HEK293T (cell line): ENCODE data around the gene VN1R4.
"Not testable (repeated sequence)": the region's sequence is repeated elsewhere in the genome, so short reads cannot be mapped to it uniquely, and the experiment has no call there.

Experiments
- CTCF ChIA-PET: fragments of 350-600 bp; formaldehyde crosslinking; extraction: SDS; loops from one replicate; lab custom pipeline; 2021; ENCODE audit warnings: antibody characterized with exemption, inconsistent platforms; lab: Yijun Ruan, JAX
- POLR2A ChIA-PET: fragments of 350-600 bp; formaldehyde crosslinking; extraction: SDS; loops from one replicate; lab custom pipeline; 2020; ENCODE audit warnings: antibody characterized with exemption, inconsistent platforms; lab: Yijun Ruan, JAX
- DNase-seq: peaks from one replicate; pipeline ENCODE4 v3.0.0; 2012; ENCODE audit warnings: mixed read lengths; ENCODE audit errors: extremely low spot score
- ARNT ChIP-seq: fragments of 450-650 bp; IDR thresholded peaks from 2 replicates; pipeline ENCODE4 v1.6.1; 2017; ENCODE audit warnings: mild to moderate bottlenecking
- BHLHE40 ChIP-seq: fragments of 450-650 bp; IDR thresholded peaks from 2 replicates; pipeline ENCODE4 v1.6.1; 2016; ENCODE audit warnings: mild to moderate bottlenecking, moderate library complexity, borderline replicate concordance
- CTBP1 ChIP-seq: fragments of 450-650 bp; IDR thresholded peaks from 2 replicates; pipeline ENCODE4 v1.6.1; 2016; ENCODE audit warnings: borderline replicate concordance
- ELF4 ChIP-seq: fragments of 450-650 bp; IDR thresholded peaks from 2 replicates; pipeline ENCODE4 v1.6.1; 2017; ENCODE audit warnings: antibody characterized with exemption
- FOXA1 ChIP-seq: fragments of 450-650 bp; IDR thresholded peaks from 2 replicates; pipeline ENCODE4 v1.6.1; 2016; ENCODE audit warnings: mild to moderate bottlenecking
- FOXK2 ChIP-seq: fragments of 450-650 bp; IDR thresholded peaks from 2 replicates; pipeline ENCODE4 v1.6.1; 2016; ENCODE audit warnings: mild to moderate bottlenecking
- FOXM1 ChIP-seq: fragments of 450-650 bp; IDR thresholded peaks from 2 replicates; pipeline ENCODE4 v1.6.1; 2017; ENCODE audit warnings: mild to moderate bottlenecking, borderline replicate concordance
- HDGF ChIP-seq: fragments of 450-650 bp; IDR thresholded peaks from 2 replicates; pipeline ENCODE4 v1.6.1; 2017; ENCODE audit warnings: antibody characterized with exemption, borderline replicate concordance
- L3MBTL2 ChIP-seq: fragments of 450-650 bp; conservative IDR thresholded peaks from 2 replicates; pipeline ENCODE4 v1.6.1; 2016; ENCODE audit warnings: mild to moderate bottlenecking
- LEF1 ChIP-seq: fragments of 450-650 bp; IDR thresholded peaks from 2 replicates; pipeline ENCODE4 v1.6.1; 2017; ENCODE audit warnings: mild to moderate bottlenecking, borderline replicate concordance
- NFRKB ChIP-seq: fragments of 450-650 bp; IDR thresholded peaks from 2 replicates; pipeline ENCODE4 v1.6.1; 2016; ENCODE audit warnings: mild to moderate bottlenecking, moderate library complexity
- SP1 ChIP-seq: fragments of 450-650 bp; IDR thresholded peaks from 2 replicates; pipeline ENCODE4 v1.6.1; 2017
- SUZ12 ChIP-seq: fragments of 450-650 bp; IDR thresholded peaks from 2 replicates; pipeline ENCODE4 v1.6.1; 2016; ENCODE audit warnings: mild to moderate bottlenecking
- TARDBP ChIP-seq: fragments of 450-650 bp; IDR thresholded peaks from 2 replicates; pipeline ENCODE4 v1.6.1; 2016
- ZNF384 ChIP-seq: fragments of 450-650 bp; IDR thresholded peaks from 2 replicates; pipeline ENCODE4 v1.6.1; 2016
- TF ChIP-seq, protein P1 (sequence below): fragments of 450-650 bp; IDR thresholded peaks from 2 replicates; pipeline ENCODE4 v1.6.1; 2016

Gene VN1R4, protein sequence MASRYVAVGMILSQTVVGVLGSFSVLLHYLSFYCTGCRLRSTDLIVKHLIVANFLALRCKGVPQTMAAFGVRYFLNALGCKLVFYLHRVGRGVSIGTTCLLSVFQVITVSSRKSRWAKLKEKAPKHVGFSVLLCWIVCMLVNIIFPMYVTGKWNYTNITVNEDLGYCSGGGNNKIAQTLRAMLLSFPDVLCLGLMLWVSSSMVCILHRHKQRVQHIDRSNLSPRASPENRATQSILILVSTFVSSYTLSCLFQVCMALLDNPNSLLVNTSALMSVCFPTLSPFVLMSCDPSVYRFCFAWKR

DNA sequence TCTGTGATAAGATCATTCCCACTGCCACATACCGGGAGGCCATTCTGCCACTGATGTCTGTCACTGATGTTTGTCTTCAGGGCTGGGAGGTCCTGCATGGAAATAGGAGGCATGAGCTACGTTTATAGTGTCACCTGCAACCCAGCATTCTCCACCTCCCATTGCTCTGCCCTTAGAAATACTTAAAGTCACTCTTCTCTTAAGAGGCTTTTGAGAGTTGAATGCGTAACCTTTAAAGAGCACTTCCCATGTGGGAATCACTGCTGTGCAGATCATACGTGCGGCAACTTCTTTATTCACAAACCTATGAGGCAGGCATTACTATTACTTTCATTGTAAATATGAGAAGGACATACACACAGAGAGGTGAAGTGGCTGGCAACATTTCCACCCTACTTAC lies at the start of gene VN1R4:
Gene VN1R4 (minus strand): TSS at position 101 of the 400 bp plus-strand sequence. CDS start 58 bp downstream, at position 43.
- DNase-seq, POLR2A ChIA-PET, CTCF ChIA-PET: not testable (repeated sequence)

DNA sequence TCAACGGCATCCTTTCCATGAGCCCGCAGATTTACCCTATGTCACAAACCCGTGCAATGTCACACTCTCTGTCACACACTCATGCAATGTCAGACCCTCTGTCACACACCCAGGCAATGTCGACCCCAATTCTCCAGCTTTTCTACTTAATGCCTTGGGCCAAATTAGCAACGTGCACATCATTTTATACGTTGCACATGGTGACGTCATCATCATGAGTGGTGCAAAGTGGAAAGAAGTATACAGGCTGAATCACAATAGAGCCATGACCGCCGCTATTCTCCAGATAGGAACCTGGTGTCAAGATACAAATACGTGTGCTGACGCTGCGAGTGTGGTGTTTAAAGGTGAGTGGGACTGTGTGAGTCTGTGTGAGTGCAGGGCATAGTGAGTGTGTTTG lies 44.4 kb upstream of the VN1R4 start:
- POLR2A ChIA-PET, result no interaction called here
- CTCF ChIA-PET, result no interaction called here
- no peak for TF ChIP-seq FOXA1
- TF ChIP-seq FOXK2, result no peak
- no peak for TF ChIP-seq ELF4
- no peak for TF ChIP-seq L3MBTL2
- TF ChIP-seq SP1, result no peak
- no peak for TF ChIP-seq NFRKB
- TF ChIP-seq, protein P1, sequence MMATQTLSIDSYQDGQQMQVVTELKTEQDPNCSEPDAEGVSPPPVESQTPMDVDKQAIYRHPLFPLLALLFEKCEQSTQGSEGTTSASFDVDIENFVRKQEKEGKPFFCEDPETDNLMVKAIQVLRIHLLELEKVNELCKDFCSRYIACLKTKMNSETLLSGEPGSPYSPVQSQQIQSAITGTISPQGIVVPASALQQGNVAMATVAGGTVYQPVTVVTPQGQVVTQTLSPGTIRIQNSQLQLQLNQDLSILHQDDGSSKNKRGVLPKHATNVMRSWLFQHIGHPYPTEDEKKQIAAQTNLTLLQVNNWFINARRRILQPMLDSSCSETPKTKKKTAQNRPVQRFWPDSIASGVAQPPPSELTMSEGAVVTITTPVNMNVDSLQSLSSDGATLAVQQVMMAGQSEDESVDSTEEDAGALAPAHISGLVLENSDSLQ, result no peak
- TF ChIP-seq ARNT, result no peak
- TF ChIP-seq ZNF384, result no peak
- no peak for TF ChIP-seq SUZ12
- no peak for TF ChIP-seq HDGF
- no peak for DNase-seq

DNA sequence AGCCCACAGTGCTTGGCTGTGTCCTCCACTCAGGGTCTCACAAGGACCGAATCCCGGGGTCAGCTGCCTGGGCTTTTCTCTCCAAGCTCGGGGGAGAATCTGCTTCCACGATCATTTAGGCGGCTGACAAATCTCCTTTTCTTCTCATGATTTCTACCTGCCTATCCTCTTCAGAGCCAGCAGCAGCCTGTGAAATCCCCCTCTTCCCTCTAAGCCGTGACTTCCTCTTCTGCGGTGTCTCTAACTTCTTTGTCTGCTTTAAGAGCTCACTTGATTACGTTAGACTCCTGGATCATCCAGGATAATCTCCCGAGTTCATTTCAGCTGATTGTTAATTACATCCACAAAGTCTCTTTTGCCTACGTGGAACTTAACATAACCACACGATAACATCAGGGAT lies 43.5 kb upstream of the VN1R4 start:
- CTCF ChIA-PET, result no interaction called here
- POLR2A ChIA-PET, result no interaction called here
- no peak for DNase-seq
- TF ChIP-seq FOXA1 (no peak), TARDBP (no peak), ELF4 (no peak), NFRKB (no peak), FOXK2 (no peak), HDGF (no peak), ZNF384 (no peak), BHLHE40 (no peak), CTBP1 (no peak)

DNA sequence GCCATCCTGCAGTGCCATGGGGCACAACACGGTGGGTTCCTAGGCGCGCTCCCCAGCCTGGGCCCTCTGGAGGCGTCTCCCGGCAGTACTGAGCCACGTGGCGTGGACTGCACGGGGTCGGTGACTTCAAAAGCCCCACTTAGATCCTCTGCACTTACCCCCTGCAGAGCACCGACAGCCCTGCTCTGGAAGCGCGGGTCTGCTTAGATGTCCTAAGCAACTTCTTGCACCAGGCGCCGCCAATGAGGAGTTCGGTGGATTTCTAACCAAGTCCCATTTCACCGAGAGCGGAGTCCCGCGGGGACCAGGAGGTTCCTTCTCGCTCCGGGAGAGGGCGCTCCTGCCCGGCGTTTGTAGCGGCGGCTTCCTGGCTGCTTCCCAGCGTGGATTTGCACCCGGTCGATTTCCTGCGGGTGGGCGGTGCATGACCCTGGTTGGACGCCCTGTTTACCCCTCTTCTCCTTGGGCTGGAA lies 40.9 kb upstream of the VN1R4 start:
- no peak for TF ChIP-seq ZNF384
- TF ChIP-seq HDGF, result no peak
- no peak for TF ChIP-seq FOXA1
- TF ChIP-seq ELF4, result no peak
- no peak for TF ChIP-seq TARDBP
- TF ChIP-seq SP1, result no peak
- TF ChIP-seq LEF1, result no peak
- no peak for TF ChIP-seq ARNT
- TF ChIP-seq, protein P1, result no peak
- no peak for TF ChIP-seq SUZ12
- POLR2A ChIA-PET, result no interaction called here
- CTCF ChIA-PET, result no interaction called here
- no peak for DNase-seq

DNA sequence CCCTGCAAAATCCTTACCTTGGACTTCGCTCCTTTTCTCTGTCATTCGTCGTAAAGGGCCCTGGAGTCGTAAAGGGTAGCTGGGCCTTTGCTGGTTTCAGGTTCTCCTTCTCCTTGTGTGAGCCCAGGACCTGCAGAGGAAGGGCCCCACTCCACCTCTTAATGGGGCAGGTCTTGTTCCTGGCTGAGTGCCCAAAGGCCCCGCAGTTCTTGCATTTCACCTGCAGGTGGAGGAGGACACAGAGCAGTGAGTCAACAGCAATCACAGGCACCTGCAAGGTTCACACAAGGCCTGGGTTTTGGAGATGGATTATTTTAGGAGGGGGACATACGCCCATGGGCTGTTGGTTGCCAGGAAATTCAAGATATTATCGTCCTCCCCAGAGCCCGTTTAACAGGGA lies 33.8 kb upstream of the VN1R4 start:
- CTCF ChIA-PET, POLR2A ChIA-PET, DNase-seq: not testable (repeated sequence)

DNA sequence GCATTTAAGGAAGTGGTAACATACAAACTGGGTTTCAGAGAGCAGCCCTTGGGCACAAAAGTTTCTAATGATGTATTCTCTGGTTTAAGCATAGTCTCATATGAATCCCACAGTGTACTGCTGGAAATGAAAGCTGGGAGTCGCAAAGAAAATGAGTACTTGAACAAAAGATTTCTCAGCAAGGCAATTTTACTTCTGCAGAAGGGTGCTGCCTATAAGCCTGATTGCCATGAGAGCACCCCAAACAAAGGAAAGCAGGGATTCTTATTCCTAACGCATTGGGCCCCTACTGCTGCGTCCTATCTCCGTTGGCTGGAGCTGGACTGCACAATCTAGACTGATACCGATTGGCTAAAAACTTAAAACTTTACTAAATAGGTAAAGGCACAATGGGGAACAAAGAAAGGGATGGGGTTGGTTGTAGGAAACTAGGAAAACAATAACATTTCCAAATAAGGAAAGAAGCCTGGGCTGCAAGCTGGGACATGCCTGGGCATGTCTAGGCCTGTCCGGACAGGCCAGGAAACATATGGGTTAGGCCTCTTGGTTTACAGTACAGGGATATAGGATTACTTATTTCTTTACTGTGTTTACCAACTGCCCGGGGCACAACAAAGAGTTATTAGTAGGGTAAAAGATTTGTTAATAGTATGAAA lies 27.4 kb upstream of the VN1R4 start:
- ChIA-PET CTCF (no interaction called here), POLR2A (no interaction called here)
- TF ChIP-seq TARDBP (no peak), BHLHE40 (no peak), ZNF384 (no peak), HDGF (no peak)
- no peak for DNase-seq

DNA sequence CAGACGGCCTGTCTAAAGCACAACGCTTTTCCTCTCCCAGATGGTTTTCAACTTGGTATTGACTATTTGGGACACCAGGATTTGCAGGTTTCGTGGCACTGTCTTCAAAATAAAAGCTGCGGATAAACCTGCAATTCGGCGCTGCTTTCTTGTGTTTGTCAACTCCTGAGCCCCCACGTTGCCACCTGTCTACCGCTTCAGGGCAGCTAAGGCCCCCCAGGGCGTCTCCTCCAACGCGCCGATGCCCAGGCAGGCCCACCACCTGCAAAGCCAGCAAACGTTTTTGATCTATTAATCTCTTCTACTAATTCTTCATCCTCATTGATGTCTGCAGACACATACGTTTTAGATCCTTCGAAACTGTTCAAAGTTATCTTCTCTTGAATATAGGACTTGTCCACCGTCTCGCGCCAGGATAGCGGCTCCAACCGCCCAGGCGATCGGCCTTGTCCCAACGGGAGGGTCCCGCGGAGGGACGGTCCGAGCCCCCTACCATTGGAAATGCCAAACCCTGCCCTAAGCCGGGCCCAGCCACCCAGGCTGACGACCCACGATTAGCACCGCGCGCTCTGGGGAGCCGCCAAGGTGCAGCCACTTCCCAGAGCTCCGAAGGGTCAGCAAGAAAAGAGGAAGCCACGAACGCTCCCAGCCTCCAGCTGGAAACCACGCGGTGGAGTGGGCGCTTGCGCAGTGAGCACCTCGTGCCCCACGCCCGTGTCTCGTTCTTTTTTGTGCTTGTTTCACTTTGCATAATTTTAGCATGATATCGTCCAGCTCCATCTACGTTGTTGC lies 23.4 kb upstream of the VN1R4 start:
- POLR2A ChIA-PET, result no interaction called here
- TF ChIP-seq BHLHE40 (no peak), ELF4 (no peak), L3MBTL2 (no peak), NFRKB (no peak), TARDBP (no peak), FOXM1 (no peak), SP1 (no peak), FOXA1 (no peak), FOXK2 (no peak), HDGF (no peak), ARNT (no peak), LEF1 (no peak), ZNF384 (no peak), SUZ12 (no peak), CTBP1 (no peak)
- TF ChIP-seq, protein P1, result no peak
- no peak for DNase-seq
- CTCF ChIA-PET, result no interaction called here
